Osteoblast (primary cell): Measurements from ENCODE around the gene AAGAB. TPM values are rescaled to one million over a fixed set of nuclear protein-coding genes. Genes with fewer than 3 reads are reported as not detected.
A peak's percentile ranks its signal among the peaks of the same experiment; 100 is the strongest.

Experiments used
- DNase-seq: peaks from one replicate; pipeline ENCODE4 v3.0.0; 2011; ENCODE audit warnings: low spot score, mixed read lengths; ENCODE audit not compliant: insufficient read length; ENCODE audit errors: missing footprints
- H2AFZ ChIP-seq: 2 replicates; pipeline ENCODE4 v1.6.0; 2011; ENCODE audit warnings: mild to moderate bottlenecking, low read length
- H3K27ac ChIP-seq: 2 replicates; pipeline ENCODE4 v1.5.1; 2011; ENCODE audit warnings: mild to moderate bottlenecking, low read depth, low read length, moderate library complexity
- H3K27me3 ChIP-seq: 2 replicates; pipeline ENCODE4 v1.6.0; 2012; ENCODE audit warnings: mild to moderate bottlenecking, control low read depth, inconsistent platforms, low read length, moderate library complexity; ENCODE audit not compliant: insufficient read depth
- H3K36me3 ChIP-seq: 2 replicates; pipeline ENCODE4 v1.5.1; 2011; ENCODE audit warnings: mild to moderate bottlenecking, low read length, control low read depth, moderate library complexity; ENCODE audit not compliant: insufficient read depth
- H3K4me1 ChIP-seq: 2 replicates; pipeline ENCODE4 v1.5.1; 2011; ENCODE audit warnings: mild to moderate bottlenecking, low read length, control low read depth, moderate library complexity; ENCODE audit not compliant: insufficient read depth
- H3K4me2 ChIP-seq: 2 replicates; pipeline ENCODE4 v1.6.0; 2011; ENCODE audit warnings: mild to moderate bottlenecking, low read length; ENCODE audit not compliant: insufficient read depth
- H3K4me3 ChIP-seq: fragments of 200-600 bp; sonication (generic); 3 replicates; pipeline ENCODE4 v1.5.1; 2012; ENCODE audit warnings: mild to moderate bottlenecking, low read length, inconsistent platforms; ENCODE audit not compliant: insufficient read depth
- H3K79me2 ChIP-seq: 2 replicates; pipeline ENCODE4 v1.6.0; 2012; ENCODE audit warnings: mild to moderate bottlenecking, low read length, control low read depth, inconsistent platforms; ENCODE audit not compliant: insufficient read depth
- H3K9me3 ChIP-seq: 2 replicates; pipeline ENCODE4 v1.5.1; 2011; ENCODE audit warnings: low read depth, low read length, control low read depth
- H4K20me1 ChIP-seq: 2 replicates; pipeline ENCODE4 v1.6.0; 2012; ENCODE audit warnings: mild to moderate bottlenecking, low read length, control low read depth; ENCODE audit not compliant: insufficient read depth
- CTCF ChIP-seq: IDR thresholded peaks from 2 replicates; pipeline ENCODE4 v1.5.1; 2011; ENCODE audit warnings: mild to moderate bottlenecking, low read depth, low read length, moderate library complexity; ENCODE audit errors: extremely low read depth
- total RNA-seq: library from RNA; depleted of rRNA; stranded (reverse); fragments of >200 nt; gene quantifications from 2 replicates; pipeline ENCODE4 v1.2.3, GENCODE V29; 2012

Gene AAGAB
- total RNA-seq, 1 donor, result 51.0 TPM

DNA sequence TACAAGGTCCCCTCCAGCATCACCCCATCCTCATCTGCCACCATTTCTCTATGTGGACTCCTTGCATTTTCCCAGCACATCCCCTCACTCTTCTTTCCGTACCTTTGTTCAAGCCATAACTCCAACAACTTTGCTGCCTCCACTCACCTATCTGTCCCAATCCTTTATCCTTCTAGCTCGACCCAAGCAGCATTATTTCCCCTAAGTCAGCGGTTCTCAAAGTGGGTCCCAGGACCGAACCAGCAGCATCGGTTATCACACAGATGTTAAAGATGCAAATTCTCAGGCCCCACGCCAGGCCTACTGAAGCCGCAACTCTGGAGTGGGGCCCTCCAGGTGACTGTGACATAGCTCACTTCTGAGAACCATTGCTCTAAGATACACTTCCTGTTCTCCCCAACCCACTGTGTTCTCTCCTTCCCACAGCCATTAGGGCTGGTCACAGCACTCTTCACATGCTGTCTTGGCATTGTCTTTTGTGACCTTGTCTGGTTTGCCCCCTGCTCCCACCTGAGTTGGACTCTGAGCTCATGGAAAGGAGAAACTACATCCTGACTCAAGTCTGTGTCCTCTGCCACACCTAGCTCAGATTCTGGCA lies 56.2 kb downstream of the AAGAB start:
- Histone ChIP-seq H3K4me1 (peaks cover 73% of the 10 kb centered on the region), H4K20me1 (no peaks in the 10 kb centered on the region), H3K4me3 (no peak overlapping the region), H3K27me3 (no peaks in the 10 kb centered on the region), H2AFZ (no peak overlapping the region), H3K27ac (peak overlapping the region; percentile 80), H3K4me2 (no peak overlapping the region), H3K79me2 (no peaks in the 10 kb centered on the region), H3K9me3 (no peaks in the 10 kb centered on the region), H3K36me3 (peaks cover 30% of the 10 kb centered on the region)
- TF ChIP-seq CTCF, result no peak
- no peak for DNase-seq

GRCh38 chr15:67197364-67197695 lies 57.1 kb downstream of the AAGAB start:
- Histone ChIP-seq H3K27ac (peak overlapping the region; percentile 80), H3K4me2 (no peak overlapping the region), H4K20me1 (no peaks in the 10 kb centered on the region), H2AFZ (no peak overlapping the region), H3K36me3 (peaks cover 40% of the 10 kb centered on the region), H3K4me1 (peaks cover 73% of the 10 kb centered on the region), H3K79me2 (peaks cover 4% of the 10 kb centered on the region), H3K9me3 (no peaks in the 10 kb centered on the region), H3K4me3 (no peak overlapping the region), H3K27me3 (no peaks in the 10 kb centered on the region)
- no peak for TF ChIP-seq CTCF
- no peak for DNase-seq

DNA sequence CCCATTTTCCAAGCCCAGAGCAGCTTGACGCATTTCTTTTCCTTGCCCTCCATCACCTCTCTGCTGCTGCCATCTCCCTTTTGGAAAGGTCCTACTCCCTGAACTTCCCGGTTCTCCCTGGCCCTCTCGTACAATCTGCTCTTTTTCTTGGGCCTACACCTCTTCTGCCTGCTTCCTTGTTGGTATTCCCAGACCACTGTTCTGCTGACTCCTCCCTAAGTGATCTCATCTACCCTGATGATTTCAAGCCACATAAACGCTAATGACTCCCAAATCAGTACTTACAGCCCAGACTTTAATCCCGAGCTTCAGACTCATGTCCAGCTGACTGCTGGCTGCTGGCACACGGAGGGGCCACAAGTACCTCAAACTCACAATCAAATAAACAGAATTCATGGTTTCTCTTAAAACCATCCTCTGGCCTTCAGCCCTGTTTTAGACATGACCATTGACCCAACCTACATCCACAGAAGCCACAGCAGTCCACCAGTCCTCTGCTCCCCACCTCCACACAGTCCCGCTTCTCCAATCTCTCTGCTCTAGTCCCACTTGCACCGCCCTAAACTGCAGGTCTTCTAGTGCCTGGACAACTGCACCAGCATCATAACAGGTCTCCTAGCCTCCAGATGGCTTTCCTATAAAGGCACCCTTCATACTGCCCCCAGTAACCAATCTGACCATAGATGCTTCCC lies 57.6 kb downstream of the AAGAB start:
- no peaks in the 10 kb centered on the region for H4K20me1 ChIP-seq
- no peaks in the 10 kb centered on the region for H3K9me3 ChIP-seq
- peak overlapping the region; percentile 2 for H3K4me2 ChIP-seq
- peak; percentile 93 for DNase-seq
- peaks cover 40% of the 10 kb centered on the region for H3K36me3 ChIP-seq
- peaks cover 5% of the 10 kb centered on the region for H3K79me2 ChIP-seq
- no peak overlapping the region for H3K4me3 ChIP-seq
- H3K27me3 ChIP-seq, result no peaks in the 10 kb centered on the region
- H2AFZ ChIP-seq, result no peak overlapping the region
- no peak for TF ChIP-seq CTCF
- peaks cover 73% of the 10 kb centered on the region for H3K4me1 ChIP-seq
- peak overlapping the region; percentile 80 for H3K27ac ChIP-seq

DNA sequence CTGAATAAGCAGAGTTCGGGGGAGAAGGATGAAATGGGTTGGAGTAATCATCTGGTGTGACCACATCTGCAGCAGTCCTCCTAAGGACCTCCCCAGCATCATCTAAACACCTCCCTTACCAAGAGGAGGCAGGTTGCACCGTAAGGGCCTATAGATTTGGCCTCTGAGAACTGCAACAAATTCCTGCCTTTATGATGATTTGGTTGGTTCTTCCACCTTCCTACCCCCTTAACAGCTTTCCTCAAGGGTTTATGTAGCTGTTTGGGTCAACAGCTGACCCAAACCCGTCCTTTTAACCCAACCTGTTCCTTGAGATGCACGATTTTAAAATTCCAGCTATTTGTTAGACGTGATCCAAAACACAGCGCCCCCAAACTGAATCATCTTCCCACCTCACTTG lies 58.2 kb downstream of the AAGAB start:
- peak overlapping the region; percentile 2 for H3K4me2 ChIP-seq

More for the DNA sequence above, 58.2 kb downstream of the AAGAB start:
- Histone ChIP-seq H3K79me2 (peaks cover 5% of the 10 kb centered on the region), H3K4me3 (no peak overlapping the region), H3K36me3 (peaks cover 46% of the 10 kb centered on the region), H2AFZ (no peak overlapping the region), H3K27me3 (no peaks in the 10 kb centered on the region), H3K4me1 (peaks cover 70% of the 10 kb centered on the region), H4K20me1 (no peaks in the 10 kb centered on the region), H3K27ac (peak overlapping the region; percentile 80), H3K9me3 (no peaks in the 10 kb centered on the region)
- DNase-seq, result peak; percentile 83
- TF ChIP-seq CTCF, result no peak
